Activated naive CD8-positive, alpha-beta T cell treated with anti-CD3 and anti-CD28 coated beads, Interleukin-2, amount 50 U/mL, for 16 hours (primary cell): ENCODE results near the gene SNN.

Experiments used
- DNase-seq: peaks from one replicate; pipeline ENCODE4 v3.0.0-alpha.2; 2020; ENCODE audit warnings: low read depth, low spot score

Gene SNN

DNA sequence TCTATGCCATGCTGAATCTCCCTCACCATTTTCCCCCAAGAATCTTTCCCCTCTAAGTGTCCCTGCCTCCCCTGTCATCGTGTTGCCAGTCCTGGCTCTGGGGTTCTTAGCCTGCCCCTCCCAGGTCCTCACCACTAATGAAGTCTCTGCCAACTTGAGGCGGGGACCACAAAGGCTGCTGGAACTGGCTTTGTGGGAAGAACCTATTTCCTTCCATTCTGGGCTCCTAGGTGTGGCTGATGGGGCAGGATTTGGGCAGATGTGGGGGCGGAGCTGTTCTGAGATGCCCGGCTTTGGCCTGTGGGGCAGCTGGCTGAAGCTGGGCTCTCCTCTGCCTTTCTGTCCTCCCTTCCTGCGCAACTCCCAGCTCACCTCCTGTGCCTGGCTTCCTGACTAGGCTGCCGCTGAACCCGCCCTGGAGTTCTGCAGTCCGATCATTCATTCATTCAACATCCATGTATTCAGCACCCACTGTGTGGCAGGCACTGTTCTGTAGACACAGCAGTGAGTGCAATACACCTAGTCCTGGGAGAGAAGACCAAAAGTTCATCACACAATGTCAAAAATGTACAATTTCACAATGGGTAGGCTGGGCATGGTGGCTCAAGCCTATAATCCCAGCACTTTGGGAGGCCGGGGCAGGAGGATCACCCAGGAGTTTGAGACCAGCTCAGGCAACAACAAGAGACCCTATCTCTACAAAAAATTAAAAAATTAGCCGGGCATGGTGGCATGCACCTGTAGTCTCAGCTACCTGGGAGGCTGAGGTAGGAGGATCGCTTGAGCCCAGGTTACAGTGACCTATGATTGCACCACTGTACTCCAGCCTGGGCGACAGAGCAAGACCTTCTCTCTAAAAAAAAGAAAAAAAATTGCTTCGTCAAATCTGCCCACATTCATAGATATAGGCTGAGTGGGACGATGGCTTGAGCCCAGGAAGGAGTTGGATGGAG is 1.9 kb upstream of the SNN start:
- DNase-seq: no peak

DNA sequence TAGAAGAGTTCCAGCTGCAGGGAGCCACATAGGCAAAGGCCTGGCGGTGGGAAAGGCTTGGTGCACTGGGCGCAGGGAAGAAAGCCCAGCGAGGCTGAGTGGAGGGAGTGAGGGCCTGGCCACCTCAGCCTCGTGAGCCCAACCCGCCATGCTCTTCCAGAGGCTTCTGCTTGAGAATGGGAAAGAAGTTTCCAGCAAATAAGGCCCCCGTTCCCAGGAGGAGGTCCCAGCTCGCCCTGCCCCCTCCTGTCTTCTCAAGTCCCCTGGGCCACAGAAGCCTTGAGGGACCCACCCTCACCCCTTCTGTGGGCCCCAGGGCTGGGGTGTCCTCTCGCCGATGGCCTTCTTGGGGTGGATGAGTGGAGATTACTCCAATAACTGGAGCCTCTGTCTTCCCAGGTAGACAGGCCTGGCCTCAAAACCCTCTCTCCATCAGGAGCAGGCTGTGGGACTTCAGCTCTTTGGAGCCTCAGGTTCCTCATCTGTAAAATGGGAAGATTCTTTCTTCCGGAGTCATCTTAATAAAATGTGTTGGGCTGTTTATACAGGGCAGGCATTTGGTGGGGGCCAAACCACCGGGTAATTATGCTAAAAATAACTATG is 933 bp upstream of the SNN start:
- no peak for DNase-seq

GRCh38 chr16:11668623-11669379 is 546 bp downstream of the SNN start:
- no peak for DNase-seq

GRCh38 chr16:11669380-11670146 is 1.3 kb downstream of the SNN start:
- no peak for DNase-seq

DNA sequence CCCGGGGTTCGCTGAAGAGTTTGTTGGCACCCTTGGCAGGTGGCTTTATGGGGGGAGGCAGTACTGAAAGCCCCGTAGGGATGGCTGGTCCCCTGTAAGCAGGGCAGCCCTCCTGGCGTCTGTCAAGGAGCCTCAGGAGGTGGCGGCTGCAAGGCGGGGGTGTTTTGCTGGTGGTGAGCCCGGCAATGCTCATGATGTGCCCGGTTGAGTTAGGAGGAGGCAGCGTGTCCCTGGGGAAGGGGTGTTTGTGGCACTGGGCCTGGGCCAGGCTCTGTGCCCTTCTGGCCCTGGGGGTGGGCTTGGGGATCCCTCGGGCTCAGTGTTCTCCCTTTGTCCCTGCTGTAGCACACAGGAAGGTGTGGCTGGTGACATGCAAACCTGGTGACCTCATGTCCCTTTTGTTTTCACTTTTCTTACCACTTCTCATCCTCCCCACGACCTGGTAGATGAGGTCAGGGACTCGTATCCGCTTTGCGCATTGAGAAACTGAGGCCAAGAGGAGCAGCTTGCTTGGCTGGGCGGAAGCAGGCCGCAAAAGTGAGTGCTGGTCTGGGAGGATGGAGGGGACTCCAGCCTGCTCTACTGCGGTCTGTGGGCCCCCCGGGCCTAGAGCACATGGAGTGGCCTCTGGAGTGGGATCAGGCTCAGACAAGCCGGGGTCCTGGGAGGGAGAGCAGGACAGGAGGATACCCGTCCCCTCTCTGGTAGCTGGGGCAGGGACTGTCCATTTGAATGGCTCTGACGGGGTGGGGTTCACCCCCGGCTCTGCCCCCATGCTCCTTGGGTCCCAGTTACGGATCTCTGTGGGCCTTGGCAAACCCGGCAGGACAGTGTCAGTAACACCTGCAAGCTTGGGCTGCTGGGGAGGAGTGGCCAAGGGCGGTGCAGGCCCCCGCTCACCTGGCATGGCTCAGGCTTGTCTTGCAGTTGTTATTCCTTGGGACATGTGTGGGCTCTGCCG is 2.2 kb downstream of the SNN start:
- no peak for DNase-seq

GRCh38 chr16:11671271-11671670 is 3.0 kb downstream of the SNN start:
- no peak for DNase-seq

- DNase-seq: no peak
Observed at GRCh38 chr16:11671676-11672075, 3.4 kb downstream of the SNN start.

DNA sequence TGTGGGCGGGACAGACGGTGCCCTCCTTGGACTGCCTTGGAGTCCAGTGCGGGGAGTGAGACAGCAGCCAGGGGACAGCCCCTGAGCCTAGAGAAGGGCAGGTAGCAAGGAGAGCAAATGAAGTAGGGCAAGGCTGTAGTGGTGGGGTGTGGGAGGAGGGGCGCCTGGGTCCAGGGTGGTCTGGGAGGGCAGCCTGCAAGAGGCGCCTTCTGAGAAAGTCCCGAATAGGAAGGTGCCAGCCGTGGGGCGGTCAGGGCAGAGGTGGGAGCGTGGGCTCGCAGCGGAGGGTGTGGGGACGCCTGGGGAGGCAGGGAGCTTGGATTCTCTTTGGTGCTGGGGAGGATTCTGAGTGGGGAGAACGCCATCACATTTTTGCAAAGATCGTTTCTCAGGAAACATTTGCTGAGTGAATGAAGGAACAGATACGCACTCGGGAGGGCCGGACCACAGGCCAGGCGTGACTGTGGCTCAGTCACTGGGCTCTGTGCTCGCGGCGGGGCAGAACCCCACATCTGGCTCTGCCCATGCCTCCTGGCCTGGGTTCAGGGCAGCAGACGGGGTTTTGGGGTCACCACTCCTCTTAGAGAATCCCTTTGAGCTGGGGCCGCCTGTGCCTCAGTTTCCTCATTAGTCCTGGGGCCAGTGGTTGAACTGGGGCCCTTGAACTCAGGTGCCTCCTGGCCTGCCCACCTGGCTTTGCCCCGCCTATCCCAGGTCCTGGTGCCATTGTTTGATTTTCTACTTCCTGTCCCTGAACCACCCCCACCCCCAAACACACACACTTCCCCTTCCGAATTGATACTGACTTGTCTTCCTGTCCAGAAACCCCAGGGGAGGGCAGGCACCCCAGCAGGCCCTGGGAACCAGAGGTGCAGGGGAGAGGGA is 4.2 kb downstream of the SNN start:
- DNase-seq: no peak

DNA sequence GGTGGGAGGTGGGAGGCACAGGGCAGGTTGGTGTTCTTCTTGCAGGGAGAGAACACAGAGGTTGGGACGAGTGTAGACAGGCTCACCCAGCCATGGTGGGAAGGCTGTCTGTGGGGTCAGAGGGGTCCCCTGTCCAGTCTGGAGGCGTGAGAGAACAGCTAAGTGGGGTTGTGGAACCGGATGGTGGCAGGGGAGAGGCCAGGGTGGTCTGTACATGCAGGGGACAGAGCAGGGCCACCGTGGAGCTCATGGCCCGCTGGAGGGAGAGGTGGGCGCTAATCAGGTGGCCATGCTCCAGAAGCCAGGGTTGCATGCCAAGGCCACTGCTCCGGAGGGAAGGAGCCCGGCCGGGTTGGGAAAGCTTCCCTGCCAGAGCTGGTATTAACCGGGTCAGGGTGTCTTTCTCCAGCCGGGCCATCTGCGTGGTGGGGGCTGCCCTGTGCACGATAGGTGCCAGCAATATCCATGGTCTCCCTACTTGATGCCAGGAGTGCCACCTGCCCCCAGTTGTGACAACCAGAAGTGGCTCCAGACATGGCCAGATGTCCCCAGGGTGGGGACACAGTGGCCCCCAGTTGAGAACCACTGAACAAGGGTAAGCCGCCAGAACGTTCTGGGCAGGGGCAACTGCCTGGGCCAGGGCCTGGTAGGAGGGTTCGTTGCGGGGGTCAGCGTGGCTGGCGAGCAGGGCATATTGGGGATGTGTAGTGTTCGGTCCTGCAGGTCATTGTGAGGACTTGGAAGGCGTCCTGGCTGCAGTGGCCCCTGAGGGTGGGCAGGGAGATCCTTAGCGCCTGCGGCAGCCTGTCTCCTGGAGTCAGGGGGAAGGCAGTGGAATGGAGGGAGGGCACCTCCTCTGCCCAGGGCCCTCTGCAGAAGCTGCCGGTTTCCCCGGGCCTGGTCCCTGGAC is 5.1 kb downstream of the SNN start:
- DNase-seq: no peak

- no peak for DNase-seq
Observed at GRCh38 chr16:11674001-11674817, 6.0 kb downstream of the SNN start.

- no peak for DNase-seq
Observed at GRCh38 chr16:11674818-11675560, 6.7 kb downstream of the SNN start.

GRCh38 chr16:11675561-11676511 is 7.6 kb downstream of the SNN start:
- DNase-seq: no peak

GRCh38 chr16:11676799-11677198 is 8.5 kb downstream of the SNN start:
- DNase-seq: no peak

DNA sequence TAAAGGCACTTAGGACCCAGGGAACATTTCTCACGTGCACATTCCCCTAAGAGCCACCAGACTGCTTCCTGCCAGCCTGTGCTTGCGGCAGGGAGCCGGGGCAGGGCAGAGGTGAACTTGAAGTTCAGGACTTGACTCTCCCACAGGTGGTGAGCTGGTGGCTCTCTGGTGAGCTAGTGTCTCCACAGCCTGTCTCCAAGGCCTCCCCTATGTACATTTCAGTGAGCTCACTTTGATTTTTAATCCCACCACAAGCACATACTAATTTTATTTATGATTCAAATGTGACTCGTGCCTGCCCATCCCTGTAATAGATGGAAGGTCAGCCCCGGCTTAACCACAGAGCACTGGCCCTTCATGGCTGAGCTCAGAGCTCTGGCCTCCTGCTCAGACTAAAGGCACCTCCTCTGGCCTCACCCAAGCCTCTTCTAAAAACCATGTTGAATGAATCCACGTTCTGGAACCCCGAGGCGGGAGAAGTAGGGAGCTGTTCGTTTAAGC is 9.2 kb downstream of the SNN start:
- DNase-seq: no peak
